ENCODE data around the gene SETDB2. TPM values are rescaled to one million over a fixed set of nuclear protein-coding genes. Genes with fewer than 3 reads are reported as not detected.

SETDB2 gene
- polyA plus RNA-seq, 3 donors = 4.8 to 6.8 (median 6.4) TPM

DNA sequence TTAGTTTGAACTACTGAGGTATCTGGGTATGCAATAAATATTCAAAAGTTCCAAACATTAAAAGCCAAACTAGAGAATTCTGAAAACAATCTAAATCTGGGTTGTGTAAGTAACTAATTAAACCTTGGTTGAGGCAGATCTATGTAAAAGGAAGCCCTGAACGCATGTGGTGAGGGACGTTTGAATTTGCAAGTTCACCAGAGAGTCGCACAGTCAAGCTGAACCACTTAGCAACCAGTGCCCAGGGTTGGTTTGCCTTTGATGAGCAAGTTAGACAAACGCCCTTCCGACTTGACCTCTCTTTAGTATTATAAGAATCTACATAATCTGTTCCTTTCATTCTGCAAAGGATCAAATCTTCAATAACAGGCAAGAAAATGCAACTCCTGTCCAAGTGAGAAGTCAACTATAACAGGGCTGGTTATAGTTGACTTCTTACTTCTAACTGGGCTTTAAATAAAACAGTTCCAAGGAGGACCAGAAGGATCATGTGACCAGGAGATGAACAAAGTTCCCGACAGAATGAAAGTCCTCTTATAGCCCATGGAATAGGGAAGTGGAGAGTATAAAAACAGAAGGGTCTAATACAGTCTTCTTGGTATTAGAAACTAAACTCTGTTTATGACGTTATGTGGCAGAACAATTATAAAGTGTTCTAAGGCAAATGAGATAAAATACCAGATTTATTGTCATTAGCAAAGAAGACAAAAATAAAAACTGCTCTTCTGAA, 92.2 kb downstream of the SETDB2 start:
- no CpG with 5 or more reads among the region's 7 CpGs for WGBS (ENCODE audit: insufficient coverage)
- Histone ChIP-seq H3K4me1 (ENCODE audit: control insufficient read depth in 1 of 2, insufficient read depth in 2 of 2, low read length in 2 of 2) (peaks cover 26 to 31% of the 10 kb centered on the region in 2 donors), H3K4me2 (replicated peaks; ENCODE audit: extremely low read depth, low read length, poor library complexity, severe bottlenecking) (no peak overlapping the region), H3K9ac (ENCODE audit: insufficient read depth, low read length, poor library complexity, severe bottlenecking) (no peak overlapping the region), H3K79me2 (ENCODE audit: insufficient read depth, low read length) (no peaks in the 10 kb centered on the region), H2AFZ (ENCODE audit: insufficient read depth, low read depth, low read length, poor library complexity, severe bottlenecking) (no peak overlapping the region), H3K27ac (ENCODE audit: low read depth in 1 of 2, low read length in 2 of 2) (no peak overlapping the region), H3K4me3 (replicated peaks in 1 of 3; ENCODE audit: low read depth in 2 of 3, low read length in 3 of 3) (no peak overlapping the region), H3K27me3 (ENCODE audit: control insufficient read depth in 2 of 2, insufficient read depth in 2 of 2, low read length in 2 of 2) (no peaks in the 10 kb centered on the region), H3K9me3 (replicated peaks in 1 of 2; ENCODE audit: control insufficient read depth in 1 of 2, insufficient read depth in 1 of 2, low read length in 2 of 2) (no peaks in the 10 kb centered on the region), H4K20me1 (ENCODE audit: insufficient read depth, low read length) (no peaks in the 10 kb centered on the region), H3K36me3 (replicated peaks in 1 of 2; ENCODE audit: control insufficient read depth in 1 of 2, insufficient read depth in 2 of 2, low read length in 2 of 2) (peaks cover 8 to 38% of the 10 kb centered on the region in 2 donors)
- Mint-ChIP-seq H3K4me1 (peaks cover 26% of the 10 kb centered on the region), H3K27ac (peak overlapping the region in 1 of 7 donors; percentile 9), H3K9me3 (peaks cover 0 to 3% (median 0%) of the 10 kb centered on the region in 7 donors), H3K36me3 (peaks cover 41 to 58% of the 10 kb centered on the region in 2 donors), H3K4me3 (no peak overlapping the region), H3K27me3 (ENCODE audit: low read depth in 3 of 3) (no peaks in the 10 kb centered on the region)
- peak in 2 of 3 donors; percentile 46 to 48 for DNase-seq
- TF ChIP-seq, protein P1, sequence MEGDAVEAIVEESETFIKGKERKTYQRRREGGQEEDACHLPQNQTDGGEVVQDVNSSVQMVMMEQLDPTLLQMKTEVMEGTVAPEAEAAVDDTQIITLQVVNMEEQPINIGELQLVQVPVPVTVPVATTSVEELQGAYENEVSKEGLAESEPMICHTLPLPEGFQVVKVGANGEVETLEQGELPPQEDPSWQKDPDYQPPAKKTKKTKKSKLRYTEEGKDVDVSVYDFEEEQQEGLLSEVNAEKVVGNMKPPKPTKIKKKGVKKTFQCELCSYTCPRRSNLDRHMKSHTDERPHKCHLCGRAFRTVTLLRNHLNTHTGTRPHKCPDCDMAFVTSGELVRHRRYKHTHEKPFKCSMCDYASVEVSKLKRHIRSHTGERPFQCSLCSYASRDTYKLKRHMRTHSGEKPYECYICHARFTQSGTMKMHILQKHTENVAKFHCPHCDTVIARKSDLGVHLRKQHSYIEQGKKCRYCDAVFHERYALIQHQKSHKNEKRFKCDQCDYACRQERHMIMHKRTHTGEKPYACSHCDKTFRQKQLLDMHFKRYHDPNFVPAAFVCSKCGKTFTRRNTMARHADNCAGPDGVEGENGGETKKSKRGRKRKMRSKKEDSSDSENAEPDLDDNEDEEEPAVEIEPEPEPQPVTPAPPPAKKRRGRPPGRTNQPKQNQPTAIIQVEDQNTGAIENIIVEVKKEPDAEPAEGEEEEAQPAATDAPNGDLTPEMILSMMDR (IDR thresholded peaks at IDR 0.05) = no peak
- intact Hi-C loops (cut with micrococcal nuclease) = no loop called here

DNA sequence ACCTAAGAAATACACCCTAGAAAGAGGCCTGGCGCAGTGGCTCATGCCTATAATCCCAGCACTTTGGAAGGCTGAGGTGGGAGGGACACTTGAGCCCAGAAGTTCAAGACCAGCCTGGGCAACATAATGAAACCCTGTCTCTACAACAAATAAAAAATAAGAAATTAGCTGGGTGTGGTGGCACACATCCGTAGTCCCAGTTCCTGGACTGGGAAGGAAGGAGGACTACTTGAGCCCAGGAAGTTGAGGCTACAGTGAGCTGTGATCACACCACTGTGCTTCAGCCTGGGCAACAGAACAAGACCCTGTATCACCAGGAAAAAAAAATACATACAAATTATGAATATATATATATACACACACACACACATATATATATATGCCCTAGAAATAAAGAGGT, 94.3 kb downstream of the SETDB2 start:
- H3K27ac ChIP-seq (ENCODE audit: low read depth in 1 of 2, low read length in 2 of 2) = no peak overlapping the region
- Mint-ChIP-seq H3K27me3 (ENCODE audit: low read depth in 3 of 3) (no peaks in the 10 kb centered on the region), H3K4me1 (peaks cover 26% of the 10 kb centered on the region), H3K27ac (no peak overlapping the region), H3K4me3 (no peak overlapping the region), H3K36me3 (peaks cover 35 to 62% of the 10 kb centered on the region in 2 donors), H3K9me3 (no peaks in the 10 kb centered on the region)
- DNase-seq = no peak
- no peak overlapping the region for H3K4me2 ChIP-seq (replicated peaks; ENCODE audit: extremely low read depth, low read length, poor library complexity, severe bottlenecking)
- H2AFZ ChIP-seq (ENCODE audit: insufficient read depth, low read depth, low read length, poor library complexity, severe bottlenecking) = no peak overlapping the region
- WGBS (ENCODE audit: insufficient coverage) = no CpG with 5 or more reads among the region's 2 CpGs
- peaks cover 8 to 49% of the 10 kb centered on the region in 2 donors for H3K36me3 ChIP-seq (replicated peaks in 1 of 2; ENCODE audit: control insufficient read depth in 1 of 2, insufficient read depth in 2 of 2, low read length in 2 of 2)
- intact Hi-C loops (cut with micrococcal nuclease) = no loop called here
- no peaks in the 10 kb centered on the region for H3K79me2 ChIP-seq (ENCODE audit: insufficient read depth, low read length)
- TF ChIP-seq, protein P1 (IDR thresholded peaks at IDR 0.05) = no peak
- H3K4me1 ChIP-seq (ENCODE audit: control insufficient read depth in 1 of 2, insufficient read depth in 2 of 2, low read length in 2 of 2) = peaks cover 16 to 26% of the 10 kb centered on the region in 2 donors
- H3K9ac ChIP-seq (ENCODE audit: insufficient read depth, low read length, poor library complexity, severe bottlenecking) = no peak overlapping the region
- H3K9me3 ChIP-seq (replicated peaks in 1 of 2; ENCODE audit: control insufficient read depth in 1 of 2, insufficient read depth in 1 of 2, low read length in 2 of 2) = no peaks in the 10 kb centered on the region
- H3K4me3 ChIP-seq (replicated peaks in 1 of 3; ENCODE audit: low read depth in 2 of 3, low read length in 3 of 3) = no peak overlapping the region
- H3K27me3 ChIP-seq (ENCODE audit: control insufficient read depth in 2 of 2, insufficient read depth in 2 of 2, low read length in 2 of 2) = no peaks in the 10 kb centered on the region
- no peaks in the 10 kb centered on the region for H4K20me1 ChIP-seq (ENCODE audit: insufficient read depth, low read length)

Data from CD14-positive monocyte (primary cell).